ENCODE data around the gene NHEJ1.

The NHEJ1 gene

GRCh38 chr2:219090436-219091299, 69.9 kb downstream of the NHEJ1 start:
- Histone ChIP-seq H3K9me3 (ENCODE audit: control insufficient read depth, low read length) (no peaks in the 10 kb centered on the region), H3K4me3 (ENCODE audit: low read length) (no peak overlapping the region), H3K4me1 (ENCODE audit: control insufficient read depth, insufficient read depth, low read length) (no peaks in the 10 kb centered on the region), H3K27me3 (replicated peaks; ENCODE audit: control insufficient read depth, insufficient read depth, low read length) (no peaks in the 10 kb centered on the region), H3K36me3 (ENCODE audit: control insufficient read depth, insufficient read depth, low read length, severe bottlenecking) (no peaks in the 10 kb centered on the region), H3K9ac (ENCODE audit: low read length) (no peak overlapping the region)
- DNase-seq (ENCODE audit: low read depth), result no peak

- no peaks in the 10 kb centered on the region for H3K36me3 ChIP-seq (ENCODE audit: control insufficient read depth, insufficient read depth, low read length, severe bottlenecking)
- no peaks in the 10 kb centered on the region for H3K9me3 ChIP-seq (ENCODE audit: control insufficient read depth, low read length)
- H3K9ac ChIP-seq (ENCODE audit: low read length), result no peak overlapping the region
- no peaks in the 10 kb centered on the region for H3K4me1 ChIP-seq (ENCODE audit: control insufficient read depth, insufficient read depth, low read length)
- DNase-seq (ENCODE audit: low read depth), result no peak
- no peaks in the 10 kb centered on the region for H3K27me3 ChIP-seq (replicated peaks; ENCODE audit: control insufficient read depth, insufficient read depth, low read length)
- H3K4me3 ChIP-seq (ENCODE audit: low read length), result no peak overlapping the region
Observed at GRCh38 chr2:219089330-219089729, 71.3 kb downstream of the NHEJ1 start.

- no peak for DNase-seq (ENCODE audit: low read depth)
- Histone ChIP-seq H3K36me3 (ENCODE audit: control insufficient read depth, insufficient read depth, low read length, severe bottlenecking) (no peaks in the 10 kb centered on the region), H3K9ac (ENCODE audit: low read length) (no peak overlapping the region)
Observed at GRCh38 chr2:219087848-219088247, 72.8 kb downstream of the NHEJ1 start.

GRCh38 chr2:219087361-219087760, 73.3 kb downstream of the NHEJ1 start:
- no peak for DNase-seq (ENCODE audit: low read depth)

More at GRCh38 chr2:219087848-219088247, 72.8 kb downstream of the NHEJ1 start:
- no peaks in the 10 kb centered on the region for H3K27me3 ChIP-seq (replicated peaks; ENCODE audit: control insufficient read depth, insufficient read depth, low read length)
- no peak overlapping the region for H3K4me3 ChIP-seq (ENCODE audit: low read length)
- no peaks in the 10 kb centered on the region for H3K4me1 ChIP-seq (ENCODE audit: control insufficient read depth, insufficient read depth, low read length)
- H3K9me3 ChIP-seq (ENCODE audit: control insufficient read depth, low read length), result no peaks in the 10 kb centered on the region

GRCh38 chr2:219086196-219086595, 74.4 kb downstream of the NHEJ1 start:
- H3K9ac ChIP-seq (ENCODE audit: low read length), result no peak overlapping the region
- H3K27me3 ChIP-seq (replicated peaks; ENCODE audit: control insufficient read depth, insufficient read depth, low read length), result no peaks in the 10 kb centered on the region
- H3K9me3 ChIP-seq (ENCODE audit: control insufficient read depth, low read length), result no peaks in the 10 kb centered on the region
- H3K36me3 ChIP-seq (ENCODE audit: control insufficient read depth, insufficient read depth, low read length, severe bottlenecking), result no peaks in the 10 kb centered on the region
- DNase-seq (ENCODE audit: low read depth), result no peak
- H3K4me3 ChIP-seq (ENCODE audit: low read length), result no peak overlapping the region
- no peaks in the 10 kb centered on the region for H3K4me1 ChIP-seq (ENCODE audit: control insufficient read depth, insufficient read depth, low read length)

More at GRCh38 chr2:219087361-219087760, 73.3 kb downstream of the NHEJ1 start:
- Histone ChIP-seq H3K9me3 (ENCODE audit: control insufficient read depth, low read length) (no peaks in the 10 kb centered on the region), H3K36me3 (ENCODE audit: control insufficient read depth, insufficient read depth, low read length, severe bottlenecking) (no peaks in the 10 kb centered on the region), H3K4me1 (ENCODE audit: control insufficient read depth, insufficient read depth, low read length) (no peaks in the 10 kb centered on the region), H3K27me3 (replicated peaks; ENCODE audit: control insufficient read depth, insufficient read depth, low read length) (no peaks in the 10 kb centered on the region), H3K4me3 (ENCODE audit: low read length) (no peak overlapping the region), H3K9ac (ENCODE audit: low read length) (no peak overlapping the region)

GRCh38 chr2:219084791-219085190, 75.8 kb downstream of the NHEJ1 start:
- Histone ChIP-seq H3K4me3 (ENCODE audit: low read length) (no peak overlapping the region), H3K4me1 (ENCODE audit: control insufficient read depth, insufficient read depth, low read length) (no peaks in the 10 kb centered on the region), H3K9ac (ENCODE audit: low read length) (no peak overlapping the region), H3K9me3 (ENCODE audit: control insufficient read depth, low read length) (no peaks in the 10 kb centered on the region), H3K27me3 (replicated peaks; ENCODE audit: control insufficient read depth, insufficient read depth, low read length) (no peaks in the 10 kb centered on the region), H3K36me3 (ENCODE audit: control insufficient read depth, insufficient read depth, low read length, severe bottlenecking) (no peaks in the 10 kb centered on the region)
- DNase-seq (ENCODE audit: low read depth), result no peak

- H3K9ac ChIP-seq (ENCODE audit: low read length), result no peak overlapping the region
- no peaks in the 10 kb centered on the region for H3K9me3 ChIP-seq (ENCODE audit: control insufficient read depth, low read length)
- H3K4me3 ChIP-seq (ENCODE audit: low read length), result no peak overlapping the region
- H3K27me3 ChIP-seq (replicated peaks; ENCODE audit: control insufficient read depth, insufficient read depth, low read length), result no peaks in the 10 kb centered on the region
- peaks cover 3% of the 10 kb centered on the region for H3K36me3 ChIP-seq (ENCODE audit: control insufficient read depth, insufficient read depth, low read length, severe bottlenecking)
- no peak for DNase-seq (ENCODE audit: low read depth)
- no peaks in the 10 kb centered on the region for H3K4me1 ChIP-seq (ENCODE audit: control insufficient read depth, insufficient read depth, low read length)
Observed at GRCh38 chr2:219082332-219082958, 78.2 kb downstream of the NHEJ1 start.

- Histone ChIP-seq H3K4me1 (ENCODE audit: control insufficient read depth, insufficient read depth, low read length) (no peaks in the 10 kb centered on the region), H3K36me3 (ENCODE audit: control insufficient read depth, insufficient read depth, low read length, severe bottlenecking) (peaks cover 10% of the 10 kb centered on the region), H3K9me3 (ENCODE audit: control insufficient read depth, low read length) (no peaks in the 10 kb centered on the region), H3K27me3 (replicated peaks; ENCODE audit: control insufficient read depth, insufficient read depth, low read length) (no peaks in the 10 kb centered on the region), H3K9ac (ENCODE audit: low read length) (no peak overlapping the region), H3K4me3 (ENCODE audit: low read length) (no peak overlapping the region)
- no peak for DNase-seq (ENCODE audit: low read depth)
Observed at GRCh38 chr2:219081701-219082331, 78.8 kb downstream of the NHEJ1 start.

- H3K27me3 ChIP-seq (replicated peaks; ENCODE audit: control insufficient read depth, insufficient read depth, low read length), result no peaks in the 10 kb centered on the region
- H3K9me3 ChIP-seq (ENCODE audit: control insufficient read depth, low read length), result no peaks in the 10 kb centered on the region
- DNase-seq (ENCODE audit: low read depth), result no peak
- H3K36me3 ChIP-seq (ENCODE audit: control insufficient read depth, insufficient read depth, low read length, severe bottlenecking), result peaks cover 15% of the 10 kb centered on the region
- no peaks in the 10 kb centered on the region for H3K4me1 ChIP-seq (ENCODE audit: control insufficient read depth, insufficient read depth, low read length)
- H3K9ac ChIP-seq (ENCODE audit: low read length), result no peak overlapping the region
- H3K4me3 ChIP-seq (ENCODE audit: low read length), result no peak overlapping the region
Observed at GRCh38 chr2:219081096-219081495, 79.5 kb downstream of the NHEJ1 start.

- DNase-seq (ENCODE audit: low read depth), result no peak
- H3K4me3 ChIP-seq (ENCODE audit: low read length), result no peak overlapping the region
- peaks cover 28% of the 10 kb centered on the region for H3K36me3 ChIP-seq (ENCODE audit: control insufficient read depth, insufficient read depth, low read length, severe bottlenecking)
- H3K9me3 ChIP-seq (ENCODE audit: control insufficient read depth, low read length), result no peaks in the 10 kb centered on the region
- H3K27me3 ChIP-seq (replicated peaks; ENCODE audit: control insufficient read depth, insufficient read depth, low read length), result no peaks in the 10 kb centered on the region
- H3K9ac ChIP-seq (ENCODE audit: low read length), result no peak overlapping the region
- no peaks in the 10 kb centered on the region for H3K4me1 ChIP-seq (ENCODE audit: control insufficient read depth, insufficient read depth, low read length)
Observed at GRCh38 chr2:219079417-219079816, 81.2 kb downstream of the NHEJ1 start.

- H3K4me3 ChIP-seq (ENCODE audit: low read length), result no peak overlapping the region
- H3K4me1 ChIP-seq (ENCODE audit: control insufficient read depth, insufficient read depth, low read length), result no peaks in the 10 kb centered on the region
- H3K9me3 ChIP-seq (ENCODE audit: control insufficient read depth, low read length), result no peaks in the 10 kb centered on the region
- H3K27me3 ChIP-seq (replicated peaks; ENCODE audit: control insufficient read depth, insufficient read depth, low read length), result no peaks in the 10 kb centered on the region
- no peak for DNase-seq (ENCODE audit: low read depth)
- H3K36me3 ChIP-seq (ENCODE audit: control insufficient read depth, insufficient read depth, low read length, severe bottlenecking), result peaks cover 30% of the 10 kb centered on the region
- no peak overlapping the region for H3K9ac ChIP-seq (ENCODE audit: low read length)
Observed at GRCh38 chr2:219078951-219079350, 81.7 kb downstream of the NHEJ1 start.
